HEK293T (cell line): Measurements from ENCODE around the gene DLG2.

Source experiments
- CTCF ChIA-PET: fragments of 350-600 bp; formaldehyde crosslinking; extraction: SDS; loops from one replicate; lab custom pipeline; 2021; ENCODE audit warnings: antibody characterized with exemption, inconsistent platforms; lab: Yijun Ruan, JAX
- POLR2A ChIA-PET: fragments of 350-600 bp; formaldehyde crosslinking; extraction: SDS; loops from one replicate; lab custom pipeline; 2020; ENCODE audit warnings: antibody characterized with exemption, inconsistent platforms; lab: Yijun Ruan, JAX
- DNase-seq: peaks from one replicate; pipeline ENCODE4 v3.0.0; 2012; ENCODE audit warnings: mixed read lengths; ENCODE audit errors: extremely low spot score
- ARNT ChIP-seq: fragments of 450-650 bp; IDR thresholded peaks from 2 replicates; pipeline ENCODE4 v1.6.1; 2017; ENCODE audit warnings: mild to moderate bottlenecking
- BHLHE40 ChIP-seq: fragments of 450-650 bp; IDR thresholded peaks from 2 replicates; pipeline ENCODE4 v1.6.1; 2016; ENCODE audit warnings: mild to moderate bottlenecking, moderate library complexity, borderline replicate concordance
- CTBP1 ChIP-seq: fragments of 450-650 bp; IDR thresholded peaks from 2 replicates; pipeline ENCODE4 v1.6.1; 2016; ENCODE audit warnings: borderline replicate concordance
- ELF4 ChIP-seq: fragments of 450-650 bp; IDR thresholded peaks from 2 replicates; pipeline ENCODE4 v1.6.1; 2017; ENCODE audit warnings: antibody characterized with exemption
- FOXA1 ChIP-seq: fragments of 450-650 bp; IDR thresholded peaks from 2 replicates; pipeline ENCODE4 v1.6.1; 2016; ENCODE audit warnings: mild to moderate bottlenecking
- FOXK2 ChIP-seq: fragments of 450-650 bp; IDR thresholded peaks from 2 replicates; pipeline ENCODE4 v1.6.1; 2016; ENCODE audit warnings: mild to moderate bottlenecking
- FOXM1 ChIP-seq: fragments of 450-650 bp; IDR thresholded peaks from 2 replicates; pipeline ENCODE4 v1.6.1; 2017; ENCODE audit warnings: mild to moderate bottlenecking, borderline replicate concordance
- HDGF ChIP-seq: fragments of 450-650 bp; IDR thresholded peaks from 2 replicates; pipeline ENCODE4 v1.6.1; 2017; ENCODE audit warnings: antibody characterized with exemption, borderline replicate concordance
- L3MBTL2 ChIP-seq: fragments of 450-650 bp; conservative IDR thresholded peaks from 2 replicates; pipeline ENCODE4 v1.6.1; 2016; ENCODE audit warnings: mild to moderate bottlenecking
- LEF1 ChIP-seq: fragments of 450-650 bp; IDR thresholded peaks from 2 replicates; pipeline ENCODE4 v1.6.1; 2017; ENCODE audit warnings: mild to moderate bottlenecking, borderline replicate concordance
- NFRKB ChIP-seq: fragments of 450-650 bp; IDR thresholded peaks from 2 replicates; pipeline ENCODE4 v1.6.1; 2016; ENCODE audit warnings: mild to moderate bottlenecking, moderate library complexity
- PKNOX1 ChIP-seq: fragments of 450-650 bp; IDR thresholded peaks from 2 replicates; pipeline ENCODE4 v1.6.1; 2016
- SP1 ChIP-seq: fragments of 450-650 bp; IDR thresholded peaks from 2 replicates; pipeline ENCODE4 v1.6.1; 2017
- SUZ12 ChIP-seq: fragments of 450-650 bp; IDR thresholded peaks from 2 replicates; pipeline ENCODE4 v1.6.1; 2016; ENCODE audit warnings: mild to moderate bottlenecking
- TARDBP ChIP-seq: fragments of 450-650 bp; IDR thresholded peaks from 2 replicates; pipeline ENCODE4 v1.6.1; 2016
- ZNF384 ChIP-seq: fragments of 450-650 bp; IDR thresholded peaks from 2 replicates; pipeline ENCODE4 v1.6.1; 2016

DLG2 gene

DNA sequence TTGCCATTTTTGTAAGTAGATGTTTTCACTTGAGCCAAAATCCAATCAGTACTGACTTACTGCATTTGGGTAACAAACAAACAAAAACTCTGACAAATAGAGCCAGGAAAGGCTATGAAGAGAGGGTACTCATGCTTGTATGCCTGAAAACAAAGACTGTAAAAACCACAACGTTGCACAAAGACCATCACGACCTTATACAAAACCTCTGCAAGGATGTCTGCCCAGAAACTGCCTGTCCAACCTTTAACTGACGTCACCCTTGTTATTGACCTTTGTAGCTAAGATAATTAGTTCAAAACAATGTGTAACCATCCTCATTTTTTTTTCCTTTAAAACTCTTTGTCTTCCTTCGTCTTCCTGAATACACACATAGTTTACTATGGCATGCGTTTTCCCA is 38.6 kb upstream of the DLG2 start:
- CTCF ChIA-PET, result no interaction called here
- POLR2A ChIA-PET, result no interaction called here
- DNase-seq, result no peak
- TF ChIP-seq L3MBTL2 (no peak), FOXA1 (no peak), NFRKB (no peak), ARNT (no peak), SP1 (no peak), HDGF (no peak), FOXK2 (no peak), ELF4 (no peak), CTBP1 (no peak)

DNA sequence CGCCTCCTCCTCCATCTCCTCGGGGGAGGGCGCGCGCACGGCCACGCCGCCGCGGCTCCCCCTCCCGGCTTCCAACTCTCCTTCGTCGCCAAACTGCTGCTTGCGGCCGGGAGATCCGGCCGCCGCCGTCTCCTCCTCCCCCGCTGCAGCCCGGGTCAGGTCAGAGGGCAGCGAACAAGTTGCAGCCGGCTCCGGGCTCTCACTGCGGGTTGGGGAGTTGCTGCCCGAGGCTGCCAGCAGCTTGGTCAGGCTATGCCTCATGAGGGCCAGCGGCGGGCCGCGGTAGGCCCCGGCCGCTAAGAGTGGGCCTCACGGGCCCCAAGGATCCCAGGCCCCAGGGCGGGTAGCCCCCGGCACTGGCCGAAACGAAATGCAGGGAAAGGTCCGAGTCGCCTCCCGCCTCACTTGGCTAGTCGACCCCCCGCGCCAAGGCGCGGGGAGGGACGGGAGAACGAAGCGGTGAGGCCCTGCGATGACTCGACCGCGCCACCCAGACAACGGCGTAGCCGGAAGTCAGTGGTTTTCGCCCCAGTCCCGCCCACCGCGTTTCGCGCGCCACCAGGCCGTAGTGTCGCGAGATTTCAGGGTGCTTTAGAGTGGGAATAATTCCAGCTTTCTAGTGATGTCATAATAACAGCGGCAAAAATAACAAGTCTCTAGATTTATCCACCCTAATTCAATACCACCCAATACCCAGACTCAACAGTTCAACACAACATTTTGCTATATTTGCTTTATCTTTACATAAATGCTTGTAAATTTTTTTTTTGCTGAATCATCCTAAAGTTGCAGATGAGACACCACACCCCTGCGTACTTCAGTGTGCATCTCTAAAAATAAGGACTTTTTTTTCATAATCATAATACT is 37.7 kb upstream of the DLG2 start, which contains the start of gene CREBZF:
Gene CREBZF, minus strand, starts transcription at position 515 of the 867 bp plus-strand sequence. Its CDS starts 254 bp downstream, at position 261.
- CTCF ChIA-PET, result interaction anchor here (0.7 kb wide), 1 partner anchor 176 kb away, joined by 5 read pairs; no protein-coding TSS in a partner anchor

GRCh38 chr11:85663753-85664614 is 36.8 kb upstream of the DLG2 start:
- CTCF ChIA-PET, result no interaction called here
- no peak for TF ChIP-seq SUZ12
- no peak for TF ChIP-seq L3MBTL2
- TF ChIP-seq FOXM1, result no peak
- no peak for TF ChIP-seq ZNF384
- no peak for TF ChIP-seq TARDBP
- no peak for TF ChIP-seq ARNT
- TF ChIP-seq FOXA1, result no peak
- no peak for TF ChIP-seq LEF1
- TF ChIP-seq BHLHE40, result no peak
- no peak for TF ChIP-seq SP1
- TF ChIP-seq PKNOX1, result no peak
- TF ChIP-seq NFRKB, result no peak
- no peak for TF ChIP-seq CTBP1
- TF ChIP-seq ELF4, result no peak
- TF ChIP-seq FOXK2, result no peak
- no peak for TF ChIP-seq HDGF
- peak; percentile 56 for DNase-seq
- POLR2A ChIA-PET, result interaction anchor here (1.0 to 1.8 kb wide), 8 partner anchors 10 to 36 kb away, joined by 3 to 16 read pairs (median 4); partner anchors contain the start of genes DLG2, TMEM126A and TMEM126B

More for the DNA sequence above, 37.7 kb upstream of the DLG2 start, which contains the start of gene CREBZF:
- POLR2A ChIA-PET, result interaction anchor here (1.0 to 1.4 kb wide), 7 partner anchors 14 to 145 kb away, joined by 3 to 16 read pairs (median 4); partner anchors contain the start of genes TMEM126A and TMEM126B
- DNase-seq, result peak; percentile 91
- TF ChIP-seq BHLHE40, result no peak
- no peak for TF ChIP-seq SUZ12
- peak; percentile 76; the same call in 1 of the 2 replicates for TF ChIP-seq ELF4
- no peak for TF ChIP-seq ARNT
- TF ChIP-seq FOXM1, result no peak
- TF ChIP-seq FOXA1, result no peak
- TF ChIP-seq TARDBP, result no peak
- no peak for TF ChIP-seq CTBP1
- TF ChIP-seq LEF1, result no peak
- TF ChIP-seq SP1, result no peak
- TF ChIP-seq NFRKB, result no peak
- no peak for TF ChIP-seq FOXK2
- TF ChIP-seq PKNOX1, result no peak
- 0 out of 2 replicates have a peak, but pooled peaks have one; percentile 51 for TF ChIP-seq L3MBTL2
- no peak for TF ChIP-seq ZNF384
- no peak for TF ChIP-seq HDGF

- no peak for TF ChIP-seq HDGF
- TF ChIP-seq CTBP1, result no peak
- TF ChIP-seq L3MBTL2, result no peak
- TF ChIP-seq BHLHE40, result no peak
- TF ChIP-seq FOXK2, result no peak
- TF ChIP-seq ZNF384, result peak; percentile 47
- DNase-seq, result no peak
- ChIA-PET CTCF (no interaction called here), POLR2A (interaction anchor here (1.0 to 1.8 kb wide), 4 partner anchors 10 to 35 kb away, joined by 3 to 9 read pairs (median 6); partner anchors contain the start of genes DLG2 and TMEM126B)
Observed at GRCh38 chr11:85663080-85663752, 36.1 kb upstream of the DLG2 start.

DNA sequence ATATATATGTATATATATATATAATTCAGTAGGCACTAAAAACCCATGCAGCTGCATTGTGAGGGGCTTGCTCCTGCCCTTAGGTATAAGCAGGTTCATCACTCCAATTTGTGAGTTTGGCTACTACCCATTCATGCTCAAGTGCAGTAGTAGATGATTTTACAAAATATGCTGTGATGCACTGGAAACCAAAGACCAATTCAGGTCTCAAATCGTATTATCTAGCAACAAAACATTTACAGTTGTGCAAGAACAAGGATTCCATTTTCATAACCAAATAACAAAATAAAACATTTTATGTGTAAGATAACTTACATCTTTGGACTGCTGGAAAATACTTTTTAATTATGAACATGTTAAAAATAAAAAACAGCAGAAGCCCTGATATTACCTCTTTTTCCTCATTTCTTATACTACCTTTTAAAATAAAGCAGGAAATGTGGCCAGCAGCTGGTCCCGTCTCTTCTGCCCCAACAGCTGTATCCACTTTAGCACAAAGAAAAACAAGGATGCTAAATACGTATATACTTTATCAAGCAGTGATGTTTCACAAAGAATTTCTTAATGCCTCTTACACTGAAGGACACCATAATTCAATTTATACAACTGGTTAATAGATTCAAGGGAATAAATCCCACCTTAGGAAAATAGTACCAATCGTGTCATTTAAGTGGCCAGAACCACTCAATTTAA is 35.0 kb upstream of the DLG2 start:
- POLR2A ChIA-PET, result interaction anchor here (0.9 kb wide), 1 partner anchor 34 kb away, joined by 3 read pairs; the partner anchor contains the start of genes DLG2 and TMEM126B
- CTCF ChIA-PET, result no interaction called here
- no peak for DNase-seq
- TF ChIP-seq CTBP1 (no peak), TARDBP (no peak), L3MBTL2 (no peak), HDGF (no peak), FOXA1 (no peak), FOXK2 (no peak)
